Measurements from ENCODE around the gene RASSF5.

DNA sequence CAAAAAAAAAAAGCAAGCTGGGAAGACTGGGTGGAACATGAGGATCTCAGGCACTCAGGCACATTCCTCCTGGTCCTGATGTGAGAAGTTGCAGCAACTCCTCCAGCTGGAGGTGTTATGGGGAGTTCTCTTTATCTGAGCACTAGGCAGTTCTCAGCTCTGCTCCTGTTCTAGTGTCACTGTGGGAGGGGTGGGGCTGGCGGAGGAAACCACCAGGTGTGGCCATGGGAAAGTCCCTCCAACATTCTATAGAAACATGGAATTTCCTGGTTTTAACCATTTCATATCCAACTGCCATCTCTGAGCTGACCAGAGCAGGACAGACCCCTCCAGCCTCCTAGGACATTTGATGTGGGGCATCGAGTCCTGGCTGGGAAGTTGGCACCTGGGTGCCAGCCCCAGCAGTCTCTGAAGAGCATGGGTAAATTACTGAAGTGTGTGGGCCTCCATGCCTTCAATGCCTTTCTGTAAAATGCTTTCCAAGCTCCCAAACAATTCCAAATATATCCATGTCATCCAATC, 37.9 kb upstream of the RASSF5 start:
- TF ChIP-seq EZH2 (IDR thresholded peaks at IDR 0.05) (no peak), POLR2AphosphoS5 (IDR thresholded peaks at IDR 0.05; ENCODE audit: borderline replicate concordance, low read depth, low read length) (no peak), FOXP2 (optimal IDR thresholded peaks at IDR 0.05; ENCODE audit: control extremely low read depth, extremely low read length, insufficient read depth) (no peak)

All from SK-N-MC (cell line).